Neural progenitor cell (in vitro differentiated cells): ENCODE data around the gene AREL1.

Source experiments
- EZH2 ChIP-seq: fragments of 200-600 bp; sonication (generic); IDR thresholded peaks from 2 replicates; pipeline ENCODE4 v1.6.1; 2017; ENCODE audit warnings: antibody characterized with exemption, mild to moderate bottlenecking, moderate library complexity
- EZH2phosphoT487 ChIP-seq: fragments of 200-600 bp; sonication (generic); IDR thresholded peaks from 2 replicates; pipeline ENCODE4 v1.6.1; 2017; ENCODE audit warnings: antibody characterized with exemption
- TF ChIP-seq, protein P1 (sequence below): fragments of 200-600 bp; sonication (generic); IDR thresholded peaks from 2 replicates; pipeline ENCODE4 v1.5.1; 2017; ENCODE audit warnings: antibody characterized with exemption, mild to moderate bottlenecking

DNA sequence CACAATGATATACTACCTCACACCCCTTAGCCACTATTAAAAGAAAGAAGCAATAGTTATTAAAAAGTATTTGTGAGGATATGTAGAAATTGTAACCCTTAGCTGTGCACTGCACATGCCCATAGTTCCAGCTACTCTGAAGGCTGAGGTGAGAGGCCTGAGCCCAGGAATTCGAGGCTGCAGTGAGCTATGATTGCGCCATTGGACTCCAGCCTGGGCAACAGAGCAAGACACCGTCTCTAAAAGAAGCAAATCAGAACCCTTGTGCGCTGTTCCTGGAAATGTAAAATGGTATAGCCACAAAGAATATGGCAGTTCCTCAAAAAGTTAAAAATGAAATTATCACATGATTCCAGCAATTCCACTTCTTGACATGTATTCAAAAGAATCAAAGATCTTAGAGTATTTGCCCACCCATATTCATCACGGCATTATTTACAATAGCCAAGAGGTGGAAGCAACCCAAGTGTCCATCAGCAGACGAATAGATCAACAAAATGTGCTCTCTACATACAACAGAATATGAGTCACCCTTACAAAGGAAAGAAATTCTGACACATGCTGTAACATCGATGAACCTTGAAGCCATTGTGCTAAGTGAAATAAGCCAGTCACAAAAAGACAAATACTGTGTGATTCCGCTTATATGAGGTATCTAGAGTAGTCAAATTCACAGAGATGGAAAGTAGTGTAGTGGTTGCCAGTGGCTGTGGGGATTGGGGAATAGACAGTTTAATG, 26.6 kb upstream of the AREL1 start:
- TF ChIP-seq, protein P1, sequence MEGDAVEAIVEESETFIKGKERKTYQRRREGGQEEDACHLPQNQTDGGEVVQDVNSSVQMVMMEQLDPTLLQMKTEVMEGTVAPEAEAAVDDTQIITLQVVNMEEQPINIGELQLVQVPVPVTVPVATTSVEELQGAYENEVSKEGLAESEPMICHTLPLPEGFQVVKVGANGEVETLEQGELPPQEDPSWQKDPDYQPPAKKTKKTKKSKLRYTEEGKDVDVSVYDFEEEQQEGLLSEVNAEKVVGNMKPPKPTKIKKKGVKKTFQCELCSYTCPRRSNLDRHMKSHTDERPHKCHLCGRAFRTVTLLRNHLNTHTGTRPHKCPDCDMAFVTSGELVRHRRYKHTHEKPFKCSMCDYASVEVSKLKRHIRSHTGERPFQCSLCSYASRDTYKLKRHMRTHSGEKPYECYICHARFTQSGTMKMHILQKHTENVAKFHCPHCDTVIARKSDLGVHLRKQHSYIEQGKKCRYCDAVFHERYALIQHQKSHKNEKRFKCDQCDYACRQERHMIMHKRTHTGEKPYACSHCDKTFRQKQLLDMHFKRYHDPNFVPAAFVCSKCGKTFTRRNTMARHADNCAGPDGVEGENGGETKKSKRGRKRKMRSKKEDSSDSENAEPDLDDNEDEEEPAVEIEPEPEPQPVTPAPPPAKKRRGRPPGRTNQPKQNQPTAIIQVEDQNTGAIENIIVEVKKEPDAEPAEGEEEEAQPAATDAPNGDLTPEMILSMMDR: no peak
- TF ChIP-seq EZH2phosphoT487 (no peak), EZH2 (no peak)
